Mucosa of descending colon (tissue), 3 donors: ENCODE measurements around the gene RFX2. TPM values are rescaled to one million over a fixed set of nuclear protein-coding genes. Genes with fewer than 3 reads are reported as not detected.

Experiments used
- ATAC-seq: fragments of 200-7000 bp; cut with Tn5 transposase; one replicate; pipeline ENCODE4 v1.9.1; 2020; ENCODE audit warnings: mild to moderate bottlenecking, moderate library complexity
- DNase-seq, 3 donors: peaks; one replicate each; pipeline ENCODE4 v3.0.0-alpha.2; 2020
- H3K36me3 ChIP-seq: fragments of 200-600 bp; one replicate; pipeline ENCODE4 v1.8.0; 2021; ENCODE audit warnings: low read depth, mild to moderate bottlenecking
- H3K4me1 ChIP-seq: fragments of 200-600 bp; one replicate; pipeline ENCODE4 v1.8.0; 2021; ENCODE audit warnings: low read depth, mild to moderate bottlenecking
- H3K4me3 ChIP-seq: fragments of 200-600 bp; one replicate; pipeline ENCODE4 v1.8.0; 2021; ENCODE audit warnings: mild to moderate bottlenecking
- H3K9me3 ChIP-seq: fragments of 200-600 bp; one replicate; pipeline ENCODE4 v1.8.0; 2021; ENCODE audit warnings: mild to moderate bottlenecking
- intact Hi-C, 2 donors: fragments of 100-400 bp; cut with DNase I in 1 of 2; cut with micrococcal nuclease in 1 of 2; formaldehyde crosslinking; loops; one replicate each; pipeline versions ENCODE4 v1.11.0 to v1.11.1; 2022; cut with DNase I, micrococcal nuclease
- total RNA-seq, 3 donors: library from RNA; stranded (reverse); fragmentation: NEBNext Ultra II Directional in 2 of 3; extraction: Animal tissue kit (Norgen Biotek cat#: 25700) in 2 of 3; gene quantifications; one replicate each; pipeline versions ENCODE4 v1.2.1 to v1.2.4, GENCODE V29; 2021 to 2023
- TF ChIP-seq, protein P1 (sequence below): fragments of 200-600 bp; IDR thresholded peaks from one replicate; pipeline ENCODE4 v1.8.0; 2022; ENCODE audit warnings: antibody characterized with exemption, mild to moderate bottlenecking
- donor health status: DM: no; HTN: no; CAD: no; lungs with moderate emphysema.
- donor health status: DM: no; HTN: no; CAD: no.
- donor health status: DM: no; HTN: yes; CAD: no.

RFX2 gene
- total RNA-seq, 3 donors from 2014 or later: 5.6 to 14.6 (median 7.2) TPM

DNA sequence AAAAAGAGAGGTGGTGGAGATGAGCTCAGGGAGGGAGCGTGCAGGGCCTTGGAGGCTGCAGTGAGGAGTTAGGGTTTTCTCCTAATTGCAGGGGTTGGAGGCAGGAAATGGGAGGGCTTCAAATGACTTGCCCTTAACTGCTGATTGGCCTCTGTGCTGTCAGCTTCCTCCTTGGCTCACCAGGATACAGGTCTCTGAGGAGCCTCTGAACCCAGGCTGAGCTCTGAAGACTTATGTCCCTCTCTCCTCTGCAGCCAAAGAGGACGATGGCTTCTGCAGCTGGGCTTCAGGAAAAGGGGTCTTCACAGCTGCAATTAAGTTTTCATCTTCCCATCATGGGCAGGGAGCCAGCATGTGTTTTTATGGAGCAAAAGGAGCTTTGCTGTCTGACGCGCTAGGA lies 125.7 kb downstream of the RFX2 start:
- peaks cover 6% of the 10 kb centered on the region for H3K4me1 ChIP-seq
- H3K9me3 ChIP-seq: no peaks in the 10 kb centered on the region
- TF ChIP-seq, protein P1, sequence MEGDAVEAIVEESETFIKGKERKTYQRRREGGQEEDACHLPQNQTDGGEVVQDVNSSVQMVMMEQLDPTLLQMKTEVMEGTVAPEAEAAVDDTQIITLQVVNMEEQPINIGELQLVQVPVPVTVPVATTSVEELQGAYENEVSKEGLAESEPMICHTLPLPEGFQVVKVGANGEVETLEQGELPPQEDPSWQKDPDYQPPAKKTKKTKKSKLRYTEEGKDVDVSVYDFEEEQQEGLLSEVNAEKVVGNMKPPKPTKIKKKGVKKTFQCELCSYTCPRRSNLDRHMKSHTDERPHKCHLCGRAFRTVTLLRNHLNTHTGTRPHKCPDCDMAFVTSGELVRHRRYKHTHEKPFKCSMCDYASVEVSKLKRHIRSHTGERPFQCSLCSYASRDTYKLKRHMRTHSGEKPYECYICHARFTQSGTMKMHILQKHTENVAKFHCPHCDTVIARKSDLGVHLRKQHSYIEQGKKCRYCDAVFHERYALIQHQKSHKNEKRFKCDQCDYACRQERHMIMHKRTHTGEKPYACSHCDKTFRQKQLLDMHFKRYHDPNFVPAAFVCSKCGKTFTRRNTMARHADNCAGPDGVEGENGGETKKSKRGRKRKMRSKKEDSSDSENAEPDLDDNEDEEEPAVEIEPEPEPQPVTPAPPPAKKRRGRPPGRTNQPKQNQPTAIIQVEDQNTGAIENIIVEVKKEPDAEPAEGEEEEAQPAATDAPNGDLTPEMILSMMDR: no peak
- ATAC-seq (no peak), DNase-seq (no peak)
- H3K4me3 ChIP-seq: no peak overlapping the region
- no peaks in the 10 kb centered on the region for H3K36me3 ChIP-seq
- intact Hi-C loops: no loop called here

DNA sequence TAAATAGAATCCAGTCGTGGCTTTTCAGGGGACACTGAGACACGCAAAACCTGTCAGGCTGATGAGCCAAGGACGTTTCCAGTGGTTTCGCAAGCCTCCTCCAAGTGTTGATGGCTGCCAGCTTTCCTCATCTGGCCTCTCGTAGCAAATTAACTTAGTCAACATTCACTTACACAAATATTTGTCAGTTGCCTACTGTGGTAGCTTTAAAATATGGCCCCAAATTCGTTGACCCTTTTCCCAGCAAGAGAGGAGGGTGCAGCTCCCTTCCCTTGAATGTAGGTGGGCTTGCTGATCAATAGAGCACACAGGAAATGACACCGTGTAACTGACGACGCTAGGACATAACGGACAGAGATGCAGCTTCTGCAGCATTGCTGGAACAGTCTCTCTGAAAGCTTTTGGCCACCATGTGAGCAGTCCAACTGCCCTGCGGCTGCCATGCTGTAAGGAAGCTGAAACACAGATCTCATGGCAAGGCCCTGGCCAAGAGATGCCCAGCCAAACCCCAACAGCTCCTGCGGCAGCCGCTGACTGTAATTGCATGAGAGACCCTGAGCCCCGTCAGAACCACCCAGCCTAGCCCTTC lies 126.8 kb downstream of the RFX2 start:
- Histone ChIP-seq H3K4me1 (peaks cover 16% of the 10 kb centered on the region), H3K36me3 (no peaks in the 10 kb centered on the region), H3K4me3 (no peak overlapping the region), H3K9me3 (no peaks in the 10 kb centered on the region)
- intact Hi-C loops: no loop called here
- TF ChIP-seq, protein P1: no peak
- ATAC-seq (no peak), DNase-seq (no peak)

DNA sequence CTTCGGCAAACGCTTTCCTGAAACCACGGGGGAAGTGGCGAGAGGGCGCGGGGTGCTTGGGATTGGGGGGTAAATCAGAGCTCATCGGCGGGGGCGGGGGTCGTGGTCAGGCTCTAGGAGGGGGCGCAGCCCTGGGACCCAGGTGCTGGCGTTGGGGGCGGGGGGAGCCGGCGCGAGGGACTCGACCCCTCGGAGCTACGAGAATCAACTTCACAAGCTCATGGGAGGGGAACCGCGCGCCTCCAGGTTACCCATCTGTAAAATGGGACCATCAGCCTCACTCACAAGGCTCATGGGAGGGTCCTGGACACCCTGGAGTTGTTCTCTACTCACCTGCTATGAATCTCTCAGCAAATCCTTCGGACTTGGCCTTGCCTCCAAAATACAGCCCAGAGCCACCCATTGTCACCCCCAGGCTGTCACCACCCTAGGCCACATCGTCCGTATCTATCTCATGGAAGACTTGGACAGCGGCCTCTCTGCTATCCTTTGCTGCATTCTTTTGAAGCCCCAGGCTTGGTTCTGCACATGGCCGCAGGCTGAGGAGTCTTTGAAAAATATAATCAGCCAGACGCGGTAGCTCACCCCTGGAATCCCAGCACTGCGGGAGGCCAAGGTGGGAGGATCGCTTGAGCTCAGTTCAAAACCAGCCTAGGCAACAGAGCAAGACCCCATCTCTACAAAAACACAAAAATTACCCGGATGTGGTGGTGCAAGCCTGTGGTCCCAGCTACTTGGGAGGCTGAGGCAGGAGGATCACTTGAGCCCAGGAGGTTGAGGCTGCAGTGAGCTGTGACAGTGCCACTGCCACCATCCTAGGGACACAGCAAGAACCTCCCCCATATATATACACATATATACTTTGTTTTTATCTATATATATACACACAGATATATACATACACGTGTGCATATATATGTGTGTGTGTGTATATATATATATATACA lies 131.4 kb downstream of the RFX2 start:
- DNase-seq (peak in 1 of 3 donors; percentile 51), ATAC-seq (no peak)
- peaks cover 47% of the 10 kb centered on the region for H3K4me1 ChIP-seq

DNA sequence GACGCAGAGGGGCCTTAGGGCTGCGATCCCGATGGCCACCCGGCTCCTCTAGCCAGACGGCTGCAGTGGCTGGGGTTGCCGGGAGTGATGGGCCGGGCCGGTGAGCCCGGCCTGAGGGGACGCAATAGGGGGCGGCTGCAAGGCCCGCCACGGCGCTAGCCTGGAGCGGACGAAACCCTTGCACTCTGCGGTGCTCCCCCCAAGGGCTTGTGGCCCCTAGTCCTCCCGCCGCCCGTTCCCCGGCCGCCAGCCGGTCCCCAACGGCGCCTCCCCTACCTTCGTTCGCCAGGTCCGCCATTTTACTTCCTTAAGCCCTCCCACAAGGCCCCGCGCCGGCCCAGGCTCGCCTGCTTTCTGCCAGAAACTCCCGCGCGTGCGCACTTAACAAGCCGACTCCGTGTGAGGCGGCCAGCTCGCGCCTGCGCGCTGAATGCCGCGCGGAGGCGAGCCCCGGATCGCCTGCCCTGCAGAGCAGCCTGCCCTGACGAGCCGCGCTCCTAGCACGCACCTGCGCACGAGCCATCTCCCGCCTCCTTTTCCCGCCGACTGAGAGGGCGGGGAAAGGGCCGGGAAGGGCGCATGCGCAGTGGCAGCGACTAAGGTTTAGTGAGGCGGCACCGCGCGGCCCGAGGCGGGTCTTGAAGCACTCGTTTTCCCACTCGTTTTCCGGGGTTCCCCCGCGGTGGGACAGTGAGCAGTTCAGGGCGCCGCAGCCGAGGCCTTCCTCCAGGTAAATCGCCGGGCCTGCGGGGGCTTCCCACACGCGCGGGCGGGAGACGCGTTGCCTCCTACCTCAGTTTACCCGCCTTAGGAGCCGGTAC lies 132.3 kb downstream of the RFX2 start, which contains the start of gene RANBP3:
Gene RANBP3, minus strand, starts transcription at position 356 of the 821 bp plus-strand sequence. Its CDS starts 58 bp downstream, at position 298.
- ATAC-seq: peak; percentile 95
- Histone ChIP-seq H3K9me3 (no peaks in the 10 kb centered on the region), H3K4me3 (peak within 1 kb of the TSS; percentile 98), H3K4me1 (peaks cover 47% of the 10 kb centered on the region), H3K36me3 (no peaks in the 10 kb centered on the region)
- intact Hi-C loops: no loop called here
- peak; percentile 98 to 100 (median 99) for DNase-seq
- TF ChIP-seq, protein P1: no peak

More for the DNA sequence above, 131.4 kb downstream of the RFX2 start:
- Histone ChIP-seq H3K9me3 (no peaks in the 10 kb centered on the region), H3K4me3 (peak overlapping the region; percentile 98), H3K36me3 (no peaks in the 10 kb centered on the region)
- intact Hi-C loops: no loop called here
- TF ChIP-seq, protein P1: no peak

DNA sequence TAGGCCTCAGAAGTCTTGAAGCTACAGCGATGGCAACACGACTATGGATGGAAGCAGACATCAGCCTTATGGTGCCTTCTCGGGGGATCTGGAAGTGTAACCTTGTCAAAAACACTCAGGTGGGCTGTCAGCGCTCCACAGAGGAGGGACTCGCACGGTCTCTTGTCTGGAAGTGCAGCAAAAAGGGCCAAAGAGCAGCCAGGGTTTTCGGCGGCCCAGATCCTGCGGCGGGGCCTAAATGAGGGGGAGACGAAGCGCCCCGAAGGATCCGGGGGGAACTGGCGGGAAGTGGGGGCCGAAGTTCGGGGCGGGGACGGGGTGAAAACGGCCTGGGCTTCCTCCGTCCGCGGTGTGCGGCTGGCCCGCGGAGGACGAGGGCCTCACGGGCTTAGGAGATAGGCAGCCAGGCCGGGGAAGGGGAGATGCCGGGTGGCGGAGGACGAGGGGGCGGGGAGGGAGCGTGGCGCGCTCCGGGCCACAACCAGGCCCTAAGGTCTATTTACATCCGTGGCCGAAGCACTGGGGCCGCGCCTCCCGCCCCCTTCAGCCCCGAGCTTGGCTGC lies 133.0 kb downstream of the RFX2 start:
- intact Hi-C loops: no loop called here
- peaks cover 47% of the 10 kb centered on the region for H3K4me1 ChIP-seq
- no peaks in the 10 kb centered on the region for H3K36me3 ChIP-seq
- TF ChIP-seq, protein P1: no peak
- H3K9me3 ChIP-seq: no peaks in the 10 kb centered on the region
- peak overlapping the region; percentile 98 for H3K4me3 ChIP-seq
- ATAC-seq (peak; percentile 26), DNase-seq (no peak)
